B cell (primary cell): ENCODE measurements around the gene TAS2R60. TPM values are rescaled to one million over a fixed set of nuclear protein-coding genes. Genes with fewer than 3 reads are reported as not detected.

Source experiments
- ATAC-seq: fragments of 200-7000 bp; cut with Tn5 transposase; one replicate; pipeline ENCODE4 v1.10.0; 2021; ENCODE audit warnings: low read depth, mild to moderate bottlenecking, moderate number of reproducible peaks, moderate library complexity
- CTCF ChIA-PET: fragments of 350-600 bp; sonication (Branson Sonifier 250); formaldehyde crosslinking; loops from one replicate; lab custom pipeline; 2021; ENCODE audit warnings: antibody characterized with exemption, inconsistent platforms; lab: Charles Lee
- POLR2A ChIA-PET: fragments of 350-600 bp; sonication (Branson Sonifier 250); formaldehyde crosslinking; loops from one replicate; lab custom pipeline; 2021; ENCODE audit warnings: antibody characterized with exemption; lab: Charles Lee
- DNase-seq: peaks from one replicate; pipeline ENCODE4 v3.0.0; 2013
- H2AFZ ChIP-seq: 2 replicates; pipeline ENCODE4 v1.6.1; 2012; ENCODE audit warnings: mild to moderate bottlenecking, low read depth, low read length; ENCODE audit not compliant: insufficient read depth, poor library complexity, severe bottlenecking
- H3K27ac ChIP-seq, 2 donors: 1 replicate in 1 of 2; 2 replicates in 1 of 2; pipeline ENCODE4 v1.5.1; 2012 to 2013; ENCODE audit warnings: low read length in 2 of 2, mild to moderate bottlenecking in 2 of 2, moderate library complexity in 1 of 2
- H3K27me3 ChIP-seq, 4 experiments: fragments of 200-600 bp in 1 of 4; sonication (generic) in 1 of 4; replicated peaks in 1 of 4; 1 replicate in 2 of 4; 2 replicates in 2 of 4; pipeline versions ENCODE4 v1.6.1 to v1.7.0; 2013 to 2016; ENCODE audit warnings: low read length in 3 of 4, mild to moderate bottlenecking in 2 of 4, mixed read lengths in 1 of 4, moderate library complexity in 1 of 4; ENCODE audit not compliant: insufficient read depth in 4 of 4, control insufficient read depth in 3 of 4; ENCODE audit errors: control extremely low read depth in 1 of 4
- H3K36me3 ChIP-seq, 2 experiments: replicated peaks in 1 of 2; 1 replicate in 1 of 2; 2 replicates in 1 of 2; pipeline versions ENCODE4 v1.6.1 to v1.7.1; 2013; ENCODE audit warnings: low read length in 1 of 2; ENCODE audit not compliant: insufficient read depth in 2 of 2, control insufficient read depth in 1 of 2; ENCODE audit errors: control extremely low read depth in 1 of 2, extremely low read depth in 1 of 2
- H3K4me1 ChIP-seq, 2 donors: fragments of 200-600 bp in 1 of 2; sonication (generic) in 1 of 2; 1 replicate in 1 of 2; 2 replicates in 1 of 2; pipeline versions ENCODE4 v1.5.1 to v1.6.1; 2013 to 2017; ENCODE audit warnings: low read length in 2 of 2; ENCODE audit not compliant: control insufficient read depth in 2 of 2, insufficient read depth in 2 of 2
- H3K4me2 ChIP-seq: replicated peaks from 2 replicates; pipeline ENCODE3; 2012; ENCODE audit warnings: mild to moderate bottlenecking, low read depth, low read length; ENCODE audit not compliant: poor library complexity, severe bottlenecking
- H3K4me3 ChIP-seq, 5 experiments: fragments of 200-600 bp in 1 of 5; sonication (generic) in 1 of 5; 1 replicate in 3 of 5; 2 replicates in 2 of 5; pipeline versions ENCODE4 v1.5.1 to v1.7.0; 2011 to 2016; ENCODE audit warnings: low read length in 4 of 5, mild to moderate bottlenecking in 4 of 5, low read depth in 2 of 5, control low read depth in 1 of 5, moderate library complexity in 1 of 5; ENCODE audit not compliant: insufficient read depth in 1 of 5; ENCODE audit errors: control extremely low read depth in 1 of 5, extremely low read depth in 1 of 5
- H3K79me2 ChIP-seq: fragments of 200-600 bp; sonication (generic); one replicate; pipeline ENCODE4 v1.6.0; 2016; ENCODE audit warnings: low read length; ENCODE audit not compliant: control insufficient read depth, insufficient read depth
- H3K9ac ChIP-seq: fragments of 200-600 bp; sonication (generic); 2 replicates; pipeline ENCODE4 v1.6.1; 2017; ENCODE audit warnings: mild to moderate bottlenecking, low read length, moderate library complexity
- H3K9me3 ChIP-seq, 3 donors: one replicate each; pipeline versions ENCODE4 v1.6.1 to v1.7.1; 2013; ENCODE audit warnings: low read length in 2 of 3; ENCODE audit not compliant: control insufficient read depth in 2 of 3, insufficient read depth in 1 of 3; ENCODE audit errors: control extremely low read depth in 1 of 3
- H4K20me1 ChIP-seq: 2 replicates; pipeline ENCODE4 v1.6.0; 2012; ENCODE audit warnings: mild to moderate bottlenecking, low read length; ENCODE audit not compliant: insufficient read depth, control insufficient read depth, poor library complexity, severe bottlenecking
- H3K27ac Mint-ChIP-seq: one replicate; pipeline ENCODE4 v1.8.0; 2021; ENCODE audit warnings: mixed read lengths
- H3K27me3 Mint-ChIP-seq: one replicate; pipeline ENCODE4 v1.8.0; 2021; ENCODE audit warnings: mixed read lengths
- H3K4me1 Mint-ChIP-seq: one replicate; pipeline ENCODE4 v1.8.0; 2021; ENCODE audit warnings: mixed read lengths
- H3K4me3 Mint-ChIP-seq: one replicate; pipeline ENCODE4 v1.8.0; 2021; ENCODE audit warnings: mixed read lengths
- H3K9me3 Mint-ChIP-seq: one replicate; pipeline ENCODE4 v1.8.0; 2022; ENCODE audit warnings: mixed read lengths; ENCODE audit not compliant: insufficient read depth
- CTCF ChIP-seq: fragments of 200-600 bp; IDR thresholded peaks from one replicate; pipeline ENCODE4 v1.8.0; 2022; ENCODE audit warnings: antibody characterized with exemption, mild to moderate bottlenecking
- EZH2 ChIP-seq: IDR thresholded peaks from 2 replicates; pipeline ENCODE4 v1.6.1; 2012; ENCODE audit warnings: borderline replicate concordance, low read depth, mild to moderate bottlenecking, moderate library complexity, low read length; ENCODE audit not compliant: insufficient read depth, poor library complexity, severe bottlenecking
- WGBS: methylation state at CpG from one replicate; pipeline ENCODE4 v1.1.5; 2013; ENCODE audit warnings: missing lambda C conversion rate; ENCODE audit not compliant: insufficient coverage; 5-methylcytosine and 5-hydroxymethylcytosine counted together
- intact Hi-C: fragments of 100-400 bp; cut with micrococcal nuclease; formaldehyde crosslinking; loops from one replicate; pipeline ENCODE4 v1.10.0; 2022
- polyA plus RNA-seq: library from polyadenylated mRNA; depleted of rRNA; stranded (reverse); fragments of >200 nt; gene quantifications from 2 replicates; pipeline ENCODE4 v1.2.3, GENCODE V29; 2012
- total RNA-seq, 2 donors: library from RNA; stranded (reverse); fragments of 120-200 nt in 1 of 2; gene quantifications; 1 replicate in 1 of 2; 2 replicates in 1 of 2; pipeline versions ENCODE4 v1.2.3 to v1.2.4, GENCODE V29; 2013 to 2022

Gene TAS2R60
- total and polyA plus RNA-seq, 2 donors (not counting 1 experiment from before 2014, with no cell fraction given): not detected

- no peaks in the 10 kb centered on the region for H3K79me2 ChIP-seq
- no peak overlapping the region for H3K27ac Mint-ChIP-seq
- H3K27me3 Mint-ChIP-seq: peaks cover 13% of the 10 kb centered on the region
- ChIA-PET POLR2A (no interaction called here), CTCF (interaction anchor here (0.8 to 1.9 kb wide), 2 partner anchors 13 to 19 kb away, joined by 4 to 7 read pairs; no protein-coding TSS in a partner anchor)
- TF ChIP-seq CTCF: no peak
- TF ChIP-seq EZH2: no peak
- no peaks in the 10 kb centered on the region for H3K9me3 ChIP-seq
- no peaks in the 10 kb centered on the region for H3K9me3 Mint-ChIP-seq
- H3K4me3 ChIP-seq: no peak overlapping the region
- H3K4me3 Mint-ChIP-seq: no peak overlapping the region
- peaks cover 2% of the 10 kb centered on the region for H3K4me1 Mint-ChIP-seq
- peaks cover 0 to 5% (median 0%) of the 10 kb centered on the region in 4 experiments for H3K27me3 ChIP-seq
- H3K27ac ChIP-seq: no peak overlapping the region
- no peak for DNase-seq
- no peaks in the 10 kb centered on the region for H3K36me3 ChIP-seq
- WGBS: no CpG with 5 or more reads among the region's 2 CpGs
- no peak overlapping the region for H3K9ac ChIP-seq
- no peak overlapping the region for H2AFZ ChIP-seq
- intact Hi-C loops: no loop called here
- no peaks in the 10 kb centered on the region for H4K20me1 ChIP-seq
- H3K4me1 ChIP-seq: no peaks in the 10 kb centered on the region
- no peak for ATAC-seq
- H3K4me2 ChIP-seq: no peak overlapping the region
These were observed 8.0 kb upstream of the TAS2R60 start for GRCh38 chr7:143435266-143435665.

- no peak overlapping the region for H2AFZ ChIP-seq
- no peak overlapping the region for H3K27ac Mint-ChIP-seq
- H3K4me1 Mint-ChIP-seq: peaks cover 2% of the 10 kb centered on the region
- H3K4me3 Mint-ChIP-seq: no peak overlapping the region
- H3K36me3 ChIP-seq: no peaks in the 10 kb centered on the region
- POLR2A ChIA-PET: no interaction called here
- no peak overlapping the region for H3K27ac ChIP-seq
- intact Hi-C loops: no loop called here
- CTCF ChIA-PET: interaction anchor here (1.9 kb wide), 1 partner anchor 21 kb away, joined by 7 read pairs; no protein-coding TSS in a partner anchor
- no peak overlapping the region for H3K4me3 ChIP-seq
- no peaks in the 10 kb centered on the region for H3K4me1 ChIP-seq
- no peaks in the 10 kb centered on the region for H4K20me1 ChIP-seq
- H3K9me3 Mint-ChIP-seq: no peaks in the 10 kb centered on the region
- ATAC-seq: no peak
- 91% methylated on average over 3 of the region's 3 CpGs for WGBS
- H3K9me3 ChIP-seq: no peaks in the 10 kb centered on the region
- H3K27me3 ChIP-seq: peaks cover 0 to 5% (median under 1%) of the 10 kb centered on the region in 4 experiments
- TF ChIP-seq EZH2 (no peak), CTCF (no peak)
- H3K9ac ChIP-seq: no peak overlapping the region
- no peaks in the 10 kb centered on the region for H3K79me2 ChIP-seq
- H3K4me2 ChIP-seq: no peak overlapping the region
- no peak for DNase-seq
- H3K27me3 Mint-ChIP-seq: peaks cover 13% of the 10 kb centered on the region
These were observed 6.8 kb upstream of the TAS2R60 start for GRCh38 chr7:143436325-143436946.
